ENCODE measurements around the gene PPP6R3. TPM values are rescaled to one million over a fixed set of nuclear protein-coding genes. Genes with fewer than 3 reads are reported as not detected.

The PPP6R3 gene
- total and polyA plus RNA-seq, 10 of the 15 experiments (the other 5 are each of a cell fraction or from before 2014, with no cell fraction given), result 12.4 to 123 (median 74.1) TPM

DNA sequence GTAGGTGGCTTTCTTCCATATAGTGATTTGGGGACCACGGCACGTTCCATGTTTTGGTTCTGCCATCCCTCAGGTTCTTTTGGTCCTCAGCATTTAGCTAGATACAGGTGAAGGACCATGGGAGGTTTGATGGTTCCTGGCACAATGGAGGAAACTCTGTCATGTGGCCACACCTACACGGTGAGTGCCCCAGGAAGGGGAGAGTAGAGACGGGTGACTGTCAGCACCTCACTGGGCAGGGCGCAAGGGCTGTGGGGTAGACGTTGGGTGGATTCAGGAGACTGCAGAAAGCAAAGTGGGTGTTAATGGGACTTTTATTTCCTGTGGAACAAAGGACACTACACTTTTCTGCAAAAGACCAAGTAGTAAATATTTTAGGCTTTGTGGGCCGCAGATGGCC is 73.4 kb downstream of the PPP6R3 start:
- no peaks in the 10 kb centered on the region for H4K20me1 ChIP-seq (ENCODE audit: control insufficient read depth, insufficient read depth)
- peaks cover 5 to 16% of the 10 kb centered on the region in 2 experiments for H3K36me3 ChIP-seq (ENCODE audit: control insufficient read depth in 2 of 2, insufficient read depth in 2 of 2, low read length in 1 of 2)
- H3K4me1 ChIP-seq (ENCODE audit: control insufficient read depth, insufficient read depth, low read length), result no peaks in the 10 kb centered on the region
- DNase-seq (ENCODE audit: low read depth, low spot score) (no peak), FAIRE-seq (no peak), ATAC-seq (no peak)
- no peak overlapping the region for H3K27ac ChIP-seq (ENCODE audit: control insufficient read depth, insufficient read depth)
- ChIA-PET SMC1A (ENCODE audit: uncharacterized antibody, unreplicated experiment) (interaction anchor here (0.6 to 2.5 kb wide), 3 partner anchors 8 to 45 kb away, joined by 3 to 7 read pairs (median 5); no protein-coding TSS in a partner anchor), CTCF (interaction anchor here (1.4 kb wide), 1 partner anchor 41 kb away, joined by 3 read pairs; no protein-coding TSS in a partner anchor), RAD21 (ENCODE audit: unreplicated experiment) (no interaction called here), POLR2A (interaction anchor here (0.6 kb wide), 2 partner anchors 24 to 63 kb away, joined by 3 to 4 read pairs; no protein-coding TSS in a partner anchor)
- H3K4me2 ChIP-seq (ENCODE audit: control insufficient read depth, insufficient read depth), result no peak overlapping the region
- 97% methylated on average over 7 of the region's 7 CpGs for WGBS (ENCODE audit: insufficient coverage, insufficient replicate concordance, low lambda C conversion rate, missing lambda C conversion rate)
- H3K9ac ChIP-seq (ENCODE audit: control insufficient read depth, insufficient read depth, low read length), result no peak overlapping the region
- in situ Hi-C loops (cut with MboI), result no loop called here
- no peak overlapping the region for H3K4me3 ChIP-seq
- TF ChIP-seq POLR2AphosphoS2 (IDR thresholded peaks at IDR 0.05; ENCODE audit: low read depth, low read length) (no peak), GABPA (IDR thresholded peaks at IDR 0.05; ENCODE audit: low read depth) (no peak), E4F1 (IDR thresholded peaks at IDR 0.05; ENCODE audit: borderline replicate concordance, partially characterized antibody) (no peak), MAX (IDR thresholded peaks at IDR 0.05; ENCODE audit: low read depth, low read length) (no peak), ZNF384 (IDR thresholded peaks at IDR 0.05; ENCODE audit: borderline replicate concordance, low read depth, low read length) (no peak), PBX3 (IDR thresholded peaks at IDR 0.05; ENCODE audit: insufficient replicate concordance, low read depth, low read length) (no peak), ZNF24 (IDR thresholded peaks at IDR 0.05) (no peak), DPF2 (IDR thresholded peaks at IDR 0.05) (no peak)
- TF ChIP-seq, protein P1, sequence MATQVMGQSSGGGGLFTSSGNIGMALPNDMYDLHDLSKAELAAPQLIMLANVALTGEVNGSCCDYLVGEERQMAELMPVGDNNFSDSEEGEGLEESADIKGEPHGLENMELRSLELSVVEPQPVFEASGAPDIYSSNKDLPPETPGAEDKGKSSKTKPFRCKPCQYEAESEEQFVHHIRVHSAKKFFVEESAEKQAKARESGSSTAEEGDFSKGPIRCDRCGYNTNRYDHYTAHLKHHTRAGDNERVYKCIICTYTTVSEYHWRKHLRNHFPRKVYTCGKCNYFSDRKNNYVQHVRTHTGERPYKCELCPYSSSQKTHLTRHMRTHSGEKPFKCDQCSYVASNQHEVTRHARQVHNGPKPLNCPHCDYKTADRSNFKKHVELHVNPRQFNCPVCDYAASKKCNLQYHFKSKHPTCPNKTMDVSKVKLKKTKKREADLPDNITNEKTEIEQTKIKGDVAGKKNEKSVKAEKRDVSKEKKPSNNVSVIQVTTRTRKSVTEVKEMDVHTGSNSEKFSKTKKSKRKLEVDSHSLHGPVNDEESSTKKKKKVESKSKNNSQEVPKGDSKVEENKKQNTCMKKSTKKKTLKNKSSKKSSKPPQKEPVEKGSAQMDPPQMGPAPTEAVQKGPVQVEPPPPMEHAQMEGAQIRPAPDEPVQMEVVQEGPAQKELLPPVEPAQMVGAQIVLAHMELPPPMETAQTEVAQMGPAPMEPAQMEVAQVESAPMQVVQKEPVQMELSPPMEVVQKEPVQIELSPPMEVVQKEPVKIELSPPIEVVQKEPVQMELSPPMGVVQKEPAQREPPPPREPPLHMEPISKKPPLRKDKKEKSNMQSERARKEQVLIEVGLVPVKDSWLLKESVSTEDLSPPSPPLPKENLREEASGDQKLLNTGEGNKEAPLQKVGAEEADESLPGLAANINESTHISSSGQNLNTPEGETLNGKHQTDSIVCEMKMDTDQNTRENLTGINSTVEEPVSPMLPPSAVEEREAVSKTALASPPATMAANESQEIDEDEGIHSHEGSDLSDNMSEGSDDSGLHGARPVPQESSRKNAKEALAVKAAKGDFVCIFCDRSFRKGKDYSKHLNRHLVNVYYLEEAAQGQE (IDR thresholded peaks at IDR 0.05; ENCODE audit: low read depth, low read length), result no peak
- no TSS peak for BruUV-seq (replicated peaks)
- H3K27me3 ChIP-seq (replicated peaks in 1 of 2; ENCODE audit: control insufficient read depth in 2 of 2, insufficient read depth in 2 of 2, low read length in 1 of 2), result no peaks in the 10 kb centered on the region
- no peak overlapping the region for H2AFZ ChIP-seq (ENCODE audit: control insufficient read depth, low read depth, low read length)
- intact Hi-C loops (cut with micrococcal nuclease; ENCODE audit: unreplicated experiment), result no loop called here
- H3K79me2 ChIP-seq (ENCODE audit: control insufficient read depth, insufficient read depth, low read length), result peaks cover 22% of the 10 kb centered on the region
- no peaks in the 10 kb centered on the region for H3K9me3 ChIP-seq (replicated peaks; ENCODE audit: control insufficient read depth, insufficient read depth, low read length)
